Measurements from ENCODE around the gene CNKSR3. TPM values are rescaled to one million over a fixed set of nuclear protein-coding genes. Genes with fewer than 3 reads are reported as not detected.

Gene CNKSR3
- total and polyA plus RNA-seq, 2 of the 8 experiments (the other 6 are each of a cell fraction or from before 2014, with no cell fraction given), result 1.2 to 6.2 TPM

DNA sequence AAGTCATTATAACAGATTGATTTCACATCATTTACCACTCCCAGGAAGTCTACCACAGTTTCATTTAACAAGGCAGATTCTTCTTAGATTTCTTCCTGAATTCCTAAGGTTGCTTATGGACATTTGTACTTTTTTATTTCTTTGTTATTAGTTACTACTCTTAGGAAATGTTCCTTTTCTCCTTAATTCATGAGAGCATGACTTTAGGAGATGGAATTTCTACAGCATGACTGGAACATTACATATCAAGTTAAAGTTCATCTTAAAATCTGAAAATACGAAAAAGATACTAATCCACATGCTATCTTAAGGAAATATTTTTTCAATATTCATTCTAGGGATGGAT, 22.3 kb downstream of the CNKSR3 start:
- no peak overlapping the region for H3K4me3 ChIP-seq (ENCODE audit: extremely low read depth in 1 of 4, insufficient read depth in 2 of 4, low read depth in 3 of 4, low read length in 4 of 4)
- DNase-seq (ENCODE audit: low read depth in 1 of 2, low spot score in 2 of 2) (no peak), FAIRE-seq (no peak)
- no peaks in the 10 kb centered on the region for H3K27me3 ChIP-seq (replicated peaks in 1 of 4; ENCODE audit: control insufficient read depth in 3 of 4, extremely low read depth in 1 of 4, insufficient read depth in 3 of 4, low read length in 3 of 4)
- no peak overlapping the region for H2BK120ac ChIP-seq (replicated peaks; ENCODE audit: low read depth, low read length)
- no peak overlapping the region for H2BK20ac ChIP-seq (ENCODE audit: low read length)
- H2AK5ac ChIP-seq (ENCODE audit: low read depth, low read length), result no peak overlapping the region
- H3K4me2 ChIP-seq (ENCODE audit: insufficient read depth in 1 of 2, low read depth in 2 of 2, low read length in 2 of 2), result no peak overlapping the region
- no peak overlapping the region for H2BK5ac ChIP-seq (ENCODE audit: low read depth, low read length)
- 89% methylated on average over 1 of the region's 1 CpG; no CpG with 5 or more reads in 1 of the 2 experiments for WGBS, 2 experiments (ENCODE audit: extremely low coverage in 1 of 2, insufficient coverage in 1 of 2, insufficient read length in 1 of 2, insufficient replicate concordance in 2 of 2, low coverage in 1 of 2, low lambda C conversion rate in 2 of 2, missing lambda C conversion rate in 1 of 2)
- no peak overlapping the region for H2AFZ ChIP-seq (ENCODE audit: low read length)
- H2BK15ac ChIP-seq (ENCODE audit: low read length), result no peak overlapping the region
- H3K27ac ChIP-seq (ENCODE audit: low read depth, low read length), result no peak overlapping the region
- H3K79me1 ChIP-seq (ENCODE audit: low read depth, low read length), result 0 out of 2 replicates have a peak, but pooled peaks cover 2% of the 10 kb centered on the region
- H4K8ac ChIP-seq (ENCODE audit: extremely low read depth, insufficient read depth, low read length), result no peak overlapping the region
- H3K4ac ChIP-seq (replicated peaks; ENCODE audit: insufficient read length, low read depth, low read length), result no peak overlapping the region
- H4K20me1 ChIP-seq (replicated peaks in 1 of 2; ENCODE audit: control insufficient read depth in 1 of 2, insufficient read depth in 2 of 2, low read length in 2 of 2), result peaks cover 0 to 2% of the 10 kb centered on the region in 2 experiments
- no peak overlapping the region for H2BK12ac ChIP-seq (ENCODE audit: low read depth, low read length)
- H4K91ac ChIP-seq (replicated peaks; ENCODE audit: insufficient read length, low read length), result no peak overlapping the region
- no peaks in the 10 kb centered on the region for H3K9me3 ChIP-seq (ENCODE audit: insufficient read depth in 2 of 2, low read depth in 1 of 2, low read length in 1 of 2)
- no peak overlapping the region for H3K23ac ChIP-seq (ENCODE audit: insufficient read length)
- no peaks in the 10 kb centered on the region for H3K36me3 ChIP-seq (ENCODE audit: control insufficient read depth in 2 of 4, insufficient read depth in 4 of 4, low read length in 3 of 4)
- ChIA-PET POLR2A (ENCODE audit: partially characterized antibody) (no interaction called here), CTCF (ENCODE audit: partially characterized antibody) (no interaction called here)
- H3K79me2 ChIP-seq (ENCODE audit: control insufficient read depth in 1 of 2, insufficient read depth in 2 of 2, low read length in 2 of 2), result no peaks in the 10 kb centered on the region
- H3K23me2 ChIP-seq (ENCODE audit: low read depth, low read length), result no peaks in the 10 kb centered on the region
- no peaks in the 10 kb centered on the region for H3K4me1 ChIP-seq (replicated peaks in 1 of 4; ENCODE audit: control insufficient read depth in 3 of 4, insufficient read depth in 4 of 4, low read length in 3 of 4)
- H3K18ac ChIP-seq (ENCODE audit: extremely low read depth, low read length), result no peak overlapping the region
- H3K14ac ChIP-seq (ENCODE audit: insufficient read length), result no peak overlapping the region
- no peak overlapping the region for H3K9ac ChIP-seq (replicated peaks in 1 of 4; ENCODE audit: extremely low read depth in 1 of 4, low read depth in 3 of 4, low read length in 3 of 4)
- no peak overlapping the region for H4K5ac ChIP-seq (ENCODE audit: insufficient read length, low read depth, low read length)
- H3K56ac ChIP-seq (replicated peaks; ENCODE audit: insufficient read length, low read depth, low read length), result no peak overlapping the region
- no peak for TF ChIP-seq CHD1 (IDR thresholded peaks at IDR 0.05; ENCODE audit: low read depth, low read length)
- no peak for TF ChIP-seq POLR2A (IDR thresholded peaks at IDR 0.05; ENCODE audit: control extremely low read depth in 1 of 2, low read depth in 2 of 2, low read length in 2 of 2)
- TF ChIP-seq GTF2F1 (IDR thresholded peaks at IDR 0.05; ENCODE audit: borderline replicate concordance, low read depth, low read length), result no peak
- TF ChIP-seq CREB1 (IDR thresholded peaks at IDR 0.05), result no peak
- TF ChIP-seq ZNF274 (IDR thresholded peaks at IDR 0.05; ENCODE audit: borderline replicate concordance, extremely low read depth, low read length), result no peak
- TF ChIP-seq, protein P1, sequence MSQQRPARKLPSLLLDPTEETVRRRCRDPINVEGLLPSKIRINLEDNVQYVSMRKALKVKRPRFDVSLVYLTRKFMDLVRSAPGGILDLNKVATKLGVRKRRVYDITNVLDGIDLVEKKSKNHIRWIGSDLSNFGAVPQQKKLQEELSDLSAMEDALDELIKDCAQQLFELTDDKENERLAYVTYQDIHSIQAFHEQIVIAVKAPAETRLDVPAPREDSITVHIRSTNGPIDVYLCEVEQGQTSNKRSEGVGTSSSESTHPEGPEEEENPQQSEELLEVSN (IDR thresholded peaks at IDR 0.05), result no peak
- TF ChIP-seq GABPA (IDR thresholded peaks at IDR 0.05; ENCODE audit: borderline replicate concordance, insufficient read depth, low read length), result no peak
- TF ChIP-seq, protein P2, sequence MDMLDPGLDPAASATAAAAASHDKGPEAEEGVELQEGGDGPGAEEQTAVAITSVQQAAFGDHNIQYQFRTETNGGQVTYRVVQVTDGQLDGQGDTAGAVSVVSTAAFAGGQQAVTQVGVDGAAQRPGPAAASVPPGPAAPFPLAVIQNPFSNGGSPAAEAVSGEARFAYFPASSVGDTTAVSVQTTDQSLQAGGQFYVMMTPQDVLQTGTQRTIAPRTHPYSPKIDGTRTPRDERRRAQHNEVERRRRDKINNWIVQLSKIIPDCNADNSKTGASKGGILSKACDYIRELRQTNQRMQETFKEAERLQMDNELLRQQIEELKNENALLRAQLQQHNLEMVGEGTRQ (IDR thresholded peaks at IDR 0.05; ENCODE audit: low read length), result no peak
- TF ChIP-seq KDM5A (IDR thresholded peaks at IDR 0.05; ENCODE audit: low read length), result no peak
- TF ChIP-seq CTBP2 (IDR thresholded peaks at IDR 0.05; ENCODE audit: borderline replicate concordance, insufficient read depth, insufficient read length, low read length), result no peak
- TF ChIP-seq PHF8 (conservative IDR thresholded peaks at IDR 0.05; ENCODE audit: low read depth, low read length), result no peak
- TF ChIP-seq BCL11A (IDR thresholded peaks at IDR 0.05; ENCODE audit: low read depth in 2 of 2, low read length in 2 of 2), result no peak
- no peak for TF ChIP-seq HDAC6 (IDR thresholded peaks at IDR 0.05; ENCODE audit: low read depth, low read length)
- TF ChIP-seq BRCA1 (IDR thresholded peaks at IDR 0.05; ENCODE audit: low read depth, low read length), result no peak
